Fibroblast of villous mesenchyme (primary cell): ENCODE measurements around the gene FHL2. TPM values are rescaled to one million over a fixed set of nuclear protein-coding genes. Genes with fewer than 3 reads are reported as not detected.

Experiments used
- DNase-seq: peaks from one replicate; pipeline ENCODE4 v3.0.0-alpha.2; 2010; ENCODE audit warnings: low read depth
- H3K4me3 ChIP-seq: 2 replicates; pipeline ENCODE4 v1.5.1; 2011; ENCODE audit warnings: low read depth, mild to moderate bottlenecking, low read length
- CTCF ChIP-seq: IDR thresholded peaks from 2 replicates; pipeline ENCODE4 v1.5.1; 2012; ENCODE audit warnings: low read depth, mild to moderate bottlenecking, low read length; ENCODE audit not compliant: insufficient read depth
- total RNA-seq: library from RNA; depleted of rRNA; stranded (reverse); fragments of >200 nt; gene quantifications from 2 replicates; pipeline ENCODE4 v1.2.3, GENCODE V29; 2012

The FHL2 gene
- total RNA-seq, 1 donor, result 343 TPM

- no peak for TF ChIP-seq CTCF
- no peak for DNase-seq
- no peak overlapping the region for H3K4me3 ChIP-seq
Observed at GRCh38 chr2:105404736-105405135, 5.9 kb upstream of the FHL2 start.

- DNase-seq, result peak; percentile 88
- no peak overlapping the region for H3K4me3 ChIP-seq
- peak; percentile 43 for TF ChIP-seq CTCF
Observed at GRCh38 chr2:105403783-105404698, 5.2 kb upstream of the FHL2 start.

GRCh38 chr2:105403241-105403782 lies 4.5 kb upstream of the FHL2 start:
- DNase-seq, result no peak
- no peak for TF ChIP-seq CTCF
- no peak overlapping the region for H3K4me3 ChIP-seq

- H3K4me3 ChIP-seq, result no peak overlapping the region
- no peak for DNase-seq
- TF ChIP-seq CTCF, result no peak
Observed at GRCh38 chr2:105402809-105403208, 4.0 kb upstream of the FHL2 start.

- no peak overlapping the region for H3K4me3 ChIP-seq
- no peak for TF ChIP-seq CTCF
- DNase-seq, result no peak
Observed at GRCh38 chr2:105401867-105402266, 3.0 kb upstream of the FHL2 start.

GRCh38 chr2:105400138-105400540 lies 1.3 kb upstream of the FHL2 start:
- H3K4me3 ChIP-seq, result no peak overlapping the region
- no peak for DNase-seq
- TF ChIP-seq CTCF, result no peak
